ENCODE measurements around the gene GRAMD2B.
"Not testable (repeated sequence)": the region's sequence is repeated elsewhere in the genome, so short reads cannot be mapped to it uniquely, and the experiment has no call there.

Gene GRAMD2B

DNA sequence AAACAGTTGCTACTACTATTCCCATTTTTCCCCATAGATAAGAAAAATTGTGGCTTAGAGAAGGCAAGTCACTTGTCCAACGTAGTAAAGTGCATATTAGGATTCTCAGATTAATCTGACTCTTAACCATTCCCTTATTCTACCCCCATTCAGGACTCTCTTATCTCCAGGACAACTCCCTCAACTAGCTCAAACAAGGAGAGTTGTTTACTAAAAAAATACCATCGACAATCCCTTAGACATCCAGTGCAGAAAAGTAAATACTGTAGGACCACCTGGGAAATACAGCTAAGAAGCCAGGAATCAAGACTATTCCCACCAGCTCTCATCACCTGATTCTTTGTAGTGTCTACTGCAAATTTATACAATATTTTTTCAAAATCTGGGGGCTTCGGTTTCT, 9.4 kb upstream of the GRAMD2B start:
- FAIRE-seq, result no peak

DNA sequence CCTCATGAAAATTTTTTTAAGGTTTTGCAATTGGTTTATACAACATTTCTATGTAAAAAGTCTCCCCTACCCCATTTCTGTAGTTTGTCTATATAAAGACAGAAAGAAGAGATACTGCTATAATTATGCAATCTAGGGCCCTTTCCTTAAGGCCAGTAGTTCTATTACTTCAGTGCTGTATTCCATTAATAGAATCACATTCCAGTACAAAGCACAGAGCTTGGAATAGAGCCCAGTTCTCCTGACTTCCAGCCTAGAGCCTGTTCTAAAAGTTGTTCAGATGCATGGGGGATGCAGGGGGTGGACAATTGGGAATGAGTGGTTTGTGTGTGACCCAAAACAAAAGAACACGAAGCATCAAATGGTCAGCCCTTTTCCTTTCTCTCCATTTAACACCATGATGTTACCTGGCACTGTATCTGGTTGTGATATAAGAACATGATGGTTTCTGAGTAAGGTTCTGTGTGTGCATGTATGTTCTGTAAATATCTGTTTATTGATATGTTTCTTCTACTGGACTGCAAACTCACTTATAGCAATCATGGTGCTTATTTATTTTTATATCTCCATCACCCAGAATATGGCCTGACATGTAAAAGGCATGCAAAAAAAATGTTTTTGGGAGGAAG, 8.2 kb upstream of the GRAMD2B start:
- FAIRE-seq, result no peak

GRCh38 chr5:126415789-126416188, 7.4 kb upstream of the GRAMD2B start:
- FAIRE-seq, result no peak

GRCh38 chr5:126416266-126416925, 6.8 kb upstream of the GRAMD2B start:
- no peak for FAIRE-seq

DNA sequence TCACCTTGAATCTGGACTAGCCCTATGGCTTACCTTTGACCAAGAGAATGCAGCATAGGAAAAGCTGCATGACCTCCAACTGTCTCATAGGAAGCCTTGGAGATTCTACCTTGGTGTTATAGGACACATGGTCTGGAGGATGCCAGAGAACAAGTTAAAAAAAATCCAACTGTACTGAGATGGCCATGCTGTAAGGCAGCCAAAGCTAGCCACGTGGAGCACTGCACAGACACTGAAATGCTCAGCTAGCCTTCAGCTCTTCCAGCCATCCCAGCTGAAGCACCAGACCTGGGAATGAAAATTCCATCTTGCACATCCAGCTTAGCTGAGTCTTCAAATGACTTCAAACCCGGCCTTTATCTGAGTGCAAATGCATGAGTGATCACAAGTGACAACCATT, 6.0 kb upstream of the GRAMD2B start:
- no peak for FAIRE-seq

GRCh38 chr5:126419102-126419501, 4.1 kb upstream of the GRAMD2B start:
- FAIRE-seq, result no peak

DNA sequence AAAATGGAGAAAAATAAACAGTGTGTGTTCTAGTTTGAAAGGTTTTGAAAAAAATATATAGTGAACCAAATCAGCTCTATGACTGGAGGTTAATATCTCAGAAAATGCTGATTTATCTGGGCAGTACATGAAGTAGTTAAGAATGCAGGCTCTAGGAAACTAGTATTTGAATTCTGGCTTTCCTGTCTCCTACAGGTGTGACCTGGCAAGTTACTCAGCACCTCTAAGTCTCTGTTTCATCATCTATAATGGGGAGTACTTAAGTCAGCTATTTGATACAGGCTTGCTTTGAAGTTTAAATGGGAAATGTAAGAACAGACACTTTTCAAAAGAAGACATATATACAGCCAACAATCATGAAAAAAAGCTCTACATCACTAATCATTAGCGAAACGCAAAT, 5.2 kb downstream of the GRAMD2B start:
- no peak for FAIRE-seq

DNA sequence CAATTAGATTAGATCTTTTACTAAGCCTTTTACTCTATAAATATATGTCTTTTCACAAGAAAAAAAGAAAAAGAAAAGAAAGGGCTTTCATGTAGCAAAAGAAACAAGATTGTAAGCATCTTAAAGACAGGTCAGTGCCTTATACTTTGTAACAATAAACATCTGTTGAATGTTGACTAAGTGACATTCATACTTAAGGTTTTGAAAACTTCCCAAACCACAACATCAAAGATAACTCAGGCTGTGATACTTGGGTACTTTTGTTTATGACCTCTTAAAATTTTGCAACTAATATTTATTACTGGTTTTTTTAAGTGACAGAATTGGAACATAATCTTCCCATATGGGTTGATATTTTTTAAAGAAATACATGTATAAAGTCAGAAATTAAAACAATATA, 7.4 kb downstream of the GRAMD2B start:
- no peak for FAIRE-seq

DNA sequence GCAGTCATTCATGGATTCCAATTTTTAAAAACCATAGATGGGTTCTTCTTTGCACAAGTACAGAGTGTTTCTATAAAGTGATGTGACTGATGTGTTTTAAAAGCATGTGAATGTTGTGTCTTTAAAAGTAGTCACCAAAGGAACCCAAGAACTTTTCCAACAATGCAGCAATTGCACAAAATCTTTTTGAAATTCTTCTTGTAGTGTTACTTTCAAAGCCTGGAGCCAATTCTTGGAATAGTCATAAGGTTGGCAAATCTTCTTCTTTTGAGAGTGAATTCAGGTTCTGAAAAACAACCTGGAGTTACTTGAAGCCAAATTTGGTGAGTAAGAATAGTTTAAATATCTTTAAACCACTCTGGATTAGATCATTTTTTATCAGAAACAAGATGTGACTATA, 10.5 kb downstream of the GRAMD2B start:
- no peak for FAIRE-seq

- no peak for FAIRE-seq
Measured at GRCh38 chr5:126435261-126435660, 12.1 kb downstream of the GRAMD2B start.

DNA sequence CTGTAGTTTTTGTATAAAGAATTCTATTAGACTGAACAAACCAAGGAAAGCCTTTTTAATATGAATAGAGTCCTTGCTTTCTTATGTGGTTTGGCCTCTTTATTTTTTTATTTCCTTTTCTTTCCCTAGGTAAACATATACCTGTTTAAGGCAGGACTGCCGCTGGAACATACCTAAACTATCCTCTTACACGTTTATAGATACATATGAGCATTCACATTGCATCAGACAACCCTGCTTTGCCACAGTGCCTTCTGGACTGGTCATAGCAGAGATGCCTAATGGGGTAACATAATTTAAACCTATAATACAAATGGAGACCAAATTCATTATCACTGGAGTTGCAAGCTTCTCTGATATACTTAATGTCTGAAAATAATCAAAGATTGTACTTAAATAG, 12.5 kb downstream of the GRAMD2B start:
- no peak for FAIRE-seq

GRCh38 chr5:126437721-126438120, 14.5 kb downstream of the GRAMD2B start:
- FAIRE-seq, result no peak

DNA sequence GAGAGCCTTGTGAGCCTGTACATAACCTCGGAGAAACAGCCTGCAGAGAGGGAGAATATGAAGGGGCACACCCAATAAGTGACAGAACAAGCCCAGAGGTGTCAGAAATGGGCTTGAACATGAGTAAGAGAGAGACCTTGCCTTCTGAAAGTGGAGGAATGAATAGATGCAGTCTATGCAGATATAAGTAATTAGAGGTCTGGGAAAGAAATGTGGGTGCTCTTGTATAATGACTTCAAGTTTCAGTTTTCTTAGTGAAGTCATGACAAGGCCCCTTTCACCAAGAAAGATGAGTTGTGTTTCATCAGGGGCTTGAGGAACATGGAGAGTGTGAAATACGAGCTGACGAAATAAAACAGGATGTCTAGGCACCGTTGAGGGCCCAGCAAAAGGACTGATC, 15.1 kb downstream of the GRAMD2B start:
- FAIRE-seq, result no peak

GRCh38 chr5:126438868-126439267, 15.7 kb downstream of the GRAMD2B start:
- no peak for FAIRE-seq

DNA sequence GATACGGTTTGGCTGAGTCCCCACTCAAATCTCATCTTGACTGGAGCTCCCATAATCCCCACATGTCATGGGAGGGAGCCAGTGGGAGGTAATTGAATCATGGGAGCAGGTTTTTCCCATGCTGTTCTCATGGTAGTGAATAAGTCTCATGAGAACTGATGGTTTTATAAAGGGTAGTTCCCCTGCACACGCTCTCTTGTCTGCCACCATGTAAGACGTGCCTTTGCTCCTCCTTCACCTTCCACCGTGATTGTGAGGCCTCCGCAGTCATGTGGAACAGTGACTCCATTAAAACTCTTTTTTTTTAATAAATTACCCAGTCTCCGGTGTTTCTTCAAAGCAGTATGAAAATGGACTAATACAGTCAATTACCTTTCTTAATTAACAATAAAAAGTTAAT, 16.5 kb downstream of the GRAMD2B start:
- not testable (repeated sequence) for FAIRE-seq

GRCh38 chr5:126441230-126441629, 18.0 kb downstream of the GRAMD2B start:
- no peak for FAIRE-seq

DNA sequence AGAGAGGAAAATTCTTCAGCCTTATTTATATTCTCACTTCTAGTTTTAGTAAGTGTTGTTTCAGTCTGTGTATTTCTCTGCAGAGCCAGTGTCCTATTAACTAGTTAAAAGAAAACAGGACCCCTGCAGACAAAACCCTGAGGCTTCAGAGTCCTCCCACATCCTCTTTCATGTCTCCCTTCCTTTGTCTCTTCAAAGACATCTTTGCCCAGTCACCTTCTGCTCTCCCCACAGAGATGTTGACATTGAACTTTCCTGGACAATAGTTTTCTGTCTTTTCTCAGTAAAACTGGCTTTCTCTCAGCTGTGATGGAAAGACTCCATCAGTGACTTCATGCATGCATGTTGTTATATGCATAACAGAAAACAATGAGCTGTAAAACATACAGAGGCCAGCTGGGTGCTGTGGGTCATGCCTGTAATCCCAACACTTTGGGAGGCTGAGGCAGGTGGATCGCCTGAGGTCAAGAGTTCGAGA, 20.2 kb downstream of the GRAMD2B start:
- no peak for FAIRE-seq

DNA sequence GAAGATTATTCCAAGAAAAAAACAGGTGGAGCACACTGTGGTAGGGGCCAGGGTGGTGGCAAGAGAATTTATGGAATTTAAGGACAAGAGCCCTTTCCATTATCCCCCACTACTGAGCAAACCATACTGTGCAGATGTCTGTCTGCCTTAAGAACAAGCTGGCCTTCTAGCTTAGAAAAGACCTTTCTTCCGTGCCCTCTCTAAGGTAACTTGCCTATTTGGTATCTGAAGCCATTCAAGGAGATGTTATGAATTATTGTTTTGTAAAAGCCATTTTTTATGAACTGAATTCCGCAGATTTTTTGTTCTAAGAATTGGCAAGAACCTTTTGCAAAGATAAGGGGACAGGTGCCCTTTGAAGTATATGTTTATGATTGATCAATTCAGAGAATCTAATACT, 20.9 kb downstream of the GRAMD2B start:
- FAIRE-seq, result no peak

DNA sequence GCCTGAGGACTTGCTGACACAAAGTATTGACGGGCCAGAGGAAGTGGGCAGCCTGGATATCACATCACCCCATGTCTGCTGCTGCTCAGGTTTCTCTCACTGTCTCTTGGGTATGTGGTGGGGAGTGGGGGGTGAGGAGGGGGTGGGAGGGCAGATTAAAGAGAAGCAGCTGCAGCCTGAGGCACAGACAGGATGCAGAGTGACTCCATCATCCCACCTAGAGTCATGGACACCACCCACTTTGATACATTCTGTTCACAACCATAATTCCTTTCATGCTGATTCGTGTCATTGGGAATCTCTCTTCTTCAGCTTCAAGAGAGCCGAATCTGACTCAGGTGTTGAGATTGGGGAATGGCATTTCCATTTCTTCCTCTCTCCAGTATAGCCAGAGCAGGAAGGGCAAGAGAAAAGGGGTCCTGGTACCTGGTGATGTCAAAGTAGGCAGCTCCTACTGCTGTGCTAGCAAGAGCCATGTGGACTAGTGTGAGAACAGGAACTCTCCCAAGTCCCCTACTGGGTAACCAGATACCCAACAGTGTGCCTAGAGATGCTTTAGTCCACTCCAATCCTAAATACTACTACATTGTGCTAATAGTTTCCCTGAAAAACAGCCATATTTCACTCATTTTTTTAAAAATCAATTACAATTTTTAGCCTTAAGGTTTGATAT, 22.4 kb downstream of the GRAMD2B start:
- FAIRE-seq, result no peak

GRCh38 chr5:126446498-126447224, 23.5 kb downstream of the GRAMD2B start:
- FAIRE-seq, result no peak

DNA sequence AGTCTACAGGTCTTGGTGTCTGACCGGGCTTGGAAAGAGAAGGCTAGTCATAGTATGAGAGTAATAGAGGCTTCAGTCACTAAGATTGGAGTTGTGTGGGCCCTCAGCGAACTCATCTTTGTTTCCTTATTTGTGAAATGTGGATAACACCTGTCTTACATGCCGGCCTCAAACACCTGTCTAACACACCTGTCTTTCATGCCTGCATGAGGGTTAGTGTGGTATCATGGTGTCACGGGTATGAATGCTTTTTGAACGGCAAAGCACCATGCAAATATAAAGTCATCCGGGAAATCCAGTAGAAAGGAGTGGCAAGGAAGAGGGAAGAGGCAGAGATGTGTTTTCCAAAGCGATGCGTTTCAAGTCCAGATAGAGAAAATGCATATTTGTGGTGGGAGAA, 25.5 kb downstream of the GRAMD2B start:
- no peak for FAIRE-seq

- no peak for FAIRE-seq
Measured at GRCh38 chr5:126449751-126450271, 26.6 kb downstream of the GRAMD2B start.

- no peak for FAIRE-seq
Measured at GRCh38 chr5:126450346-126450745, 27.1 kb downstream of the GRAMD2B start.

All from A204.1 (cell line).